NCI-H774 (cell line): ENCODE data around the gene CTSV.
A peak's percentile ranks its signal among the peaks of the same experiment; 100 is the strongest.
"Not testable (repeated sequence)": the region's sequence is repeated elsewhere in the genome, so short reads cannot be mapped to it uniquely, and the experiment has no call there.

ENCODE experiments used
- DNase-seq: peaks from one replicate; lab custom pipeline; 2025; lab: John Stamatoyannopoulos, UW

Gene CTSV

DNA sequence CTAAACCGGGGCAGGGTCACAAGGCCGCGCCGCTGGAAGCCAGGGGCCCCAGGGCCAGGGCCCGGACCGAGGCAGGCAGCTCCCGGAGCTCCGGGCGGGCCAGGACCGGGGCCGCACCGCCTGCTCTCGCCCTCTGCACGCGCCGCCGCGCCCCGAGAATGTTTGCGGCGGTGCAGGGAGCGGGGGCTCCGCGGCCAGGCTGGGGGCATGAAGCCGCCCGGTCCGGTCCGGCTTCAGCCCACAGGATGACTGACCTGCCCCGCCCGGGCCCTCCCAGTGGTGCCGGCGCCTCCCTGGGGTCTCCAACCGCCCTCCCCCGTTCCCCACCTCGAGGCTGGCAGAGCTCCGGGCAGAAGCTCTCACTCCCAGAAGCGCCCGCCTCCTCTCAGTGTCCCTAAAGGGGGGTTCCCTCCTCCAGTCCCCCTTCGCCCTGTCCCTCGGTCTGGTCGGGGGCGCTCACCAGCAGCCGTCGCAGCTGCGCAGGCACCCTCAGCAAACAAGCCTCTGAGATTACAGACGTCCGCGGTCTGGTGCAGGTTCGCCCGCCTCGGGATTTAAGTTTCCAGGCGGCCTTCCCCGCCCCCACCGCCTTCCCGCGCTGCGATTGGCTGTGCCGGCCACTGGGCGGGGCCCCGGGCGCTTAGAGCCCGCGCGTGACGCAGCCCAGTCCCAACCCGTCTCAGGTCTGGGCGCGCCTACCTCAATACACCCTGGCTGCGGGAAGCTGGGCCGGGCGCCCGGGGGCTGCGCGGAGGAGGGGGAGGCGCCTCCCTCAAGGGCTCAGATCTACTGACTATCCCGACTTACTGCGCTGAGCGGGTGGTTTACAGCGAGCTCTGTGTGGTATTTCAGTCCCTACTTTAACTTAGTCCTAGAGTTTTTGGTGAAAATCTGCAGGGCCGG, at the start of gene CTSV:
CTSV (minus strand) TSS at position 532 of the 903 bp plus-strand sequence. CDS start 1,099 bp downstream, outside the sequence.
- DNase-seq = peak; percentile 90

DNA sequence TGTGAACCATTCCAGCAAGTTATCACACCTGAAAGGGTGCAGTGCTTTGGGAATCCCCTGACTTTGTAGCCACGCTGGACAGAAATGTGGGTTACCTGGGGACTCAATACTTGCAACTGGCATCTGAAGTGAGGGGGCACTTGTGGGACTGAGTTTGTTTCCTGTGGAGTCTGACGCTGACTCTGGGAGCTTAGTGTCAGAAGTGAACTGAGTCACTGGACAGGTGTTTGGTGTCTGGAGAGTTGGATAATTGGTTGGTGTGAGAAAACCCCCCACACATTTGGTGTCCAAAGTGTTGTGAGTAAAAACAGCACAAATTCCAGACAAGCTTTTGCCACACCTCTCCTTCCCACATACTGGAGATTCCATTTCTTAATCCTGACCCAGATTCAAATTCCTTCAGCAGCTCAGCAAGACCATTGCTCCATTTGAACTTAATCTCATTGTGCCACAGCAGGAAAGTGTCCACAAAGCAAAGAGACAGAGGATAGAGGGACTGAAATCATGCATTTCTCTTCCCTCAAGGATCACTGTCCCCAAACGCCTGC, 48.8 kb upstream of the CTSV start:
- not testable (repeated sequence) for DNase-seq

DNA sequence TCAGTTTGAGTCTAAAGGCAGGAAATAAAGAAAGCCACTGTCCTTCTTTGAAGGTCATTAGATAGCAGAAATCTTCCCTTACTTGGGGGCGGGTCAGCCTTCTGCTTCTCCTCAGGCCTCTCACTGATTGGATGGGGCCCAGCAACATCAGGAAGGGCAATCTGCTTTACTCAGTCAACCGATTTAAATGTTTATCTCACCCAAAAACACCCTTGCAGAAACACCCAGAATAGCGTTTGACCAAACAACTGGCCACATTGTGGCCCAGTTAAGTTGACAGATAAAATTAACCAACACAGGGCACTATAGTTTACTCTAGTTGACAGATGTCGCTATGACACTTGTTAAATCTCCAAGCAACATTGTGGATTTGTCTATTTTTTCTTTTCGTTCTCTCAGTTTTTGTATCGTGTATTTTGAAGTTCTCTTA, 45.6 kb upstream of the CTSV start:
- DNase-seq = not testable (repeated sequence)

DNA sequence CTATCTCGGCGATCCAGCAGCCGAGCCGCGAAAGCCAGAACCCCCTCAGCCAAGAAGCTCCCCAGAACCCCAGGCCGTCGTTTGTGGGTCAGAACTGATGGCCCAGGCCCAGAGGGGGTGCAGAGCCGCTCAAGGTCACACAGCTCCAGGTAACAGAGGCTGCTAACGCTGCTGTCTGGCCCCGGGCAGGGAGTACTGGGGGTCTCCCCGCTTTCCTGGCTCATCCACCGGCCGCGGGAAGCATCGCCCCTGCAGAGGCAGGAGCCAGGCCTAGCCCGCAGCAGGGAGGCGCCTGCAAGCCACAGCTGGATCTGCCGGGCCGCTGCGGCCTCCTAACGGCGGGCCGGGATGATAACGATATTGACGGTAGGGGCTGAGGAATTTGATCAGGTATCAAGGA, 39.4 kb upstream of the CTSV start:
- DNase-seq = no peak

DNA sequence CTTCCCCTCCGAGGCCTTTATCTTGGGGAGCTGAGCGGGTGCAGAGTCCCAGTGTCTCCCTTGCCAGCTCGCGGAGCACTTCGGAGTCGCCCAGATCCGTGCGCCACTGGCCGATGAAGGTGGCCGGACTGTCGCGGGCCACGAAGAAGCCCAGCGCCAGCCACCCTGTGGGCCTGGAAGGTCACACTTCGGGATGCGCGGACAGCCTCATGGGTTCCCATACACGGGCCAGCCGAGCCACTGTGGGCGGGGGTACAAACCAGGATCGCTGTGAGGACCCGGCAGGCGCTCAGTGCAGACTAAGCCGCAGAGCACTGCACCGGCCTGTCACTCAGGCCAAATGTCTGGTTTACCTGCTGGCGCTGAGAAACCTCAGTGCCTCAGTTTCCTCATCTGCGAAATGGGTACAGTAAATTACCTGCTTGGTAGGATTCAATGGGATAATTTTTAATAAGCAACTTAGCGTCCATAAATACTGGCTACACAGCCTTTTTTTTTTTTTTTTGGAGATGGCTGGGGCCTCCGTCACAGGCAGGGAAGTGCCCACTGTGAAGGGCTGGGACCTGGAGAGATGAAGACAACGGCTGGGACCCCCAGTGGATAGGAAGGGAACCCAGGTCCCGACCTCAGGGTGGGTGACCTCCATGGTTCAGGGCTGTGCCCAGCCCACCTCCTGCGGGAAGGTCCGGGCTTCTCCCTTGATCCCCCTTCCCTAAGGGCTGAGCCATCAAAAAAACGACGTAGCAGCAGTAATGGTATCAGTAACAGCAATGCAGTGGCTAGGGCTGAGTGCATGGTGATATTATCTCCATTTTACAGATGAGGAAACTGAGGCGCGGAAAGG, 38.7 kb upstream of the CTSV start:
- no peak for DNase-seq

DNA sequence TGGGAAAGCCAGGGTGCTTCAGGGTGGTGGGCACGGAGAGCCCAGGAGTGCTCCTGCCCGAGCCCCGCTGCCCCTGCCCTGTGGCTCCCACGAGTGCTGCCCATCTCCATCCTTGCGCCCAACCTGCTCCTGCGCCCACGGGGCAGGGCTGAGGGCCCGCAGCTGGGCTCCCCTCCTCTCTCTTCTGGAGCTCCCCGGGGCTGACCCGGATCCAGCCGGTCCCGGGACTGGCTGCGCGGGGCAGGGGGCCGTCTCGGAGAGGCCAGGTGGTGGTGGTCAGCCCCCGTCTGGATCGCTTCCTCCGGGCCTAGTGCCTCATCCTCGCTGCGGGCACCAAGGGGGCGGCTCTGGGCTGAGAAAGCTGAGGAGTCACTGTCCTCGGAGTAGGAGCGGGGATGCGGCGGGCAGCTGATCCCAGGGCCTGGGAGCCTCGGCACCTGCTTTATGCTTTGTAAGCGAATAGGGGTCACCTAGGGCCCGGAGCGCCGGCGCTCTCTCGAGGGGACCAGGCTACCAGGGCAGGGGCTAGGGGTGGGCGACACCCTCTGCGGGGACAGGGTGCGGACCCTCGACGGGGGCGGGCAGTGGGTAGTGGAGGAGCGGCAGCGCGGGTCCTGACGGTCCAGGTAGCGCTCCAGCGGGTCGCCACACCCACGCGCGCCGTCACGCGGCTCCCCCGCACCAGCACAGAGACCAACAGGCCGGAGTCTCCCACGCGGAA, 37.9 kb upstream of the CTSV start:
- DNase-seq = not testable (repeated sequence)

DNA sequence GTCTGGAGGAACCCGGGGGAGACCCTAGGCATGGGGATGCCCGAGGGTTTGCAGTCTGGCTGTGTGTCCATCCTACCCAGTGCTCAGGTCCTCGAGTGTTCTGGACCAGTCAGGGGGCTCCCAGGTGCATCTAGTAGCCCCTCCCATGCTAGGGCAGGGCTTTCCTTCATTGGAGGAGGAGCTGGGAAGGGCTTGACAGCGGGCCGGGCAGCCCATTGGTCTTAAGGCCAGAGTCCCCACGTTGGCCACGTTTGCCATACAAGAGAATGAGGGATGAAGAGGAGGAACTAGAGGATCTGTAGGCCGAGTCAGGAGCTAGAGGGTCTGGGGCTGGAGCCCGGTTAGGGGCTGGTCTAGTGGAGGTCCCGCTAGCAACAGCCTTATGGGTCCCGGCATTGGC, 37.3 kb upstream of the CTSV start:
- no peak for DNase-seq

DNA sequence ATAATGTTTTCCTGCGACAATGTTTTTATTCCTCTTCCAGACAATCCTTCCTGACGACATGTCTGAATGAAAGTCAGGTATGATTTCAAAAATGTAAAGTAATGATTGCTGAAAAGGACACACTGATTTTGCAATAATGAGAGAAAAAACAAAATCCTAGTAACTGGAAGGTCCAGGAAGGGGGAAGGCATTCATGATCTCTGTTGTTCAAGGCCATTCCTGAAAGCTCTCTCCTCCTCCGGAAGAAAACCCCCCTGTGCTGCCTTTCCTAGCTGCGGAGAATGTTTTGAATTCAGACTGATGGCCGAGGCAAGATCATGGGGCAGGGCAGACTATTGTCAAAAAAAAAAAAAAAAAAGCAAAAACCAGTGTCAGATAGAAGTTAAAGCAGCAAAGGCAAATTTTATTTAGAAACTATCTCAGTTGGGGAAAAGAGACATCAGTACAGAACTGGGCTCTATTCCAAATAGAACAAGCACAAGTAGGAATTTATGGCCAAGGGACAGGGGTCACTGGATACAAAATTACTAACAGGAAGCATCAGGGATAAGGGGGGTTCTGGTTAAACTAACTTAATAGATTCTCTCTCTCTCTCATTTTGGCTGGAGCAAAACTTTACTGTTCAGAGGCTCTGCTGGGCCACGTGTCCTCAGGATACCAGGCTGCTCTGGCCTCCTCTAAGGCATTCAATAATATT, 36.5 kb upstream of the CTSV start:
- no peak for DNase-seq

DNA sequence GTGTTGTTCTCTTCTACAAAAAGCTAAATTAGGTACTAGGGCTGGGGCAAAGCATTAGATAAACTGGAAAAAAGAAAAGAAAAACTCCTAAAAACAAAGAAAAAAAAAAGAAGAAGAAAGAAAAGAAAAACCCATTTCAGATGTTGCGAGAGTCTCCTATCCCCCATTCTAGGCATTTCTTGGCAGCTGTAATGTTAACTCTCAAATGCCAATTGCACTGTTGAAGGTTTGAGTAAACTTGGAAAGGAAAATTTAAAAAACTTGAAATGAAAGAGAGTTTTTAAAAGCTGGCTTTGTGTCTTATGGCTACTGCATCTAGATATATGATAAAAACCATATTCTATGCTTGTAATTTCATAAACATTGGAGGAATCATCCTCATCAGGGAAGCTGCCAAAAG, 34.6 kb upstream of the CTSV start:
- DNase-seq = no peak

DNA sequence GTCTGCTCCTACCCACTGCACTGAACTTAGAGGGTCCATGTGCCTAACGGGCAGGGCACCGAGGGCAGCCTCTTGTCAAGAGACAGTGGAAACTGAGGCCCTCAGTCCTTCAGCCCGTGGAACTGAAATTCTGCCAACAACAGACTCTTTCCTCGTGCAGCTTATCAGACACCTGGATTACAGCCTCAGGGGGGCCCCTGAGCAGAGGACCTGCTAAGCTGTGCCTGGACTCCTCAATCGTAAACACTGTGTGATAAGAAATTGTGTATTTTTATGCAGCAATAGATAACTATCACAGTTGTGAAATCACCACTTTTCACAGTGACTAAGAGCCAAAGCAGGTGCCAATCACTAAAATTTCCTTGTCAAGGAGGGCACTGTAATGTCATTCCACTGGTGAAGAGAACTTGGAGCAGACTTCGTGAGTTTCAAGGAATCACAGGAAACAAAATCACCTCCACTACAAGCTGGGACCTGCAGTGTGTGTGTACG, 33.4 kb upstream of the CTSV start:
- no peak for DNase-seq

DNA sequence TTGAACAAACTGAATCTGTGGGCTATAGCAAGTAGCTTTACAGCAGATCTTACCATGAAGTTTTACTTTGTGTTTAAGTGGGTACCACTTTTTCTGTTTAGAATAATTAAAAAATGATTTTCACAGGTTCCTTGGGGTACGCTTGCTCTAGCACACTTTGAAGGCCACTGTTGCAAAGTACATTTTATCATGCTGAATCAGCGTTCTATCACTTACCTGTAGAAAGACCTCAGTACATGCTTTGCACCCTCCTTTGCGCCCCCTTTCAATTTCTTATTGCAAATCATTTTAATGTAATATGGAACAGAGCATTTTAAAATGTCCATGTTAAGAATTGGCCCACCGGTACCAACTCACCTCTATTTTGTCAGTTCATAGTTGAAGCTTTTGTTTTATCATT, 31.4 kb upstream of the CTSV start:
- DNase-seq = not testable (repeated sequence)

DNA sequence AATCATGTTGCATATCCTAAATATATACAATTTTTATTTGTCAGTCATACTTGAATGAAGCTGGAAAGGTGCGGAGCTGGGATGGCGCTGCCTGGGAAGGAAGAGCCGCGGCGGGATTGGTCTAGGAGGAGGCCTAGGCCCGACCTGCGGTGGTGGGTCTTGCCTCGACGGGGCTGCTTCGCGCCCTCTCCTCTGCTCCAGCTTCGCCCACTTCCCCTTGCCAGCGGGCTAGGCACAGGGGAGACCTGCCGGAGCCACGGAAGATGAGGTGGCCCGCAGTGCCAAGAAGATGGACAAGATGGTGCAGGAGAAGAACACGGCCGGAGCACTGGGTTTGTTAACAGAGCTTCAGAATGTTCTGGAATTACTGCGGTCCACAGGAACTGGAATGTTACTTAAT, 28.5 kb upstream of the CTSV start:
- no peak for DNase-seq

DNA sequence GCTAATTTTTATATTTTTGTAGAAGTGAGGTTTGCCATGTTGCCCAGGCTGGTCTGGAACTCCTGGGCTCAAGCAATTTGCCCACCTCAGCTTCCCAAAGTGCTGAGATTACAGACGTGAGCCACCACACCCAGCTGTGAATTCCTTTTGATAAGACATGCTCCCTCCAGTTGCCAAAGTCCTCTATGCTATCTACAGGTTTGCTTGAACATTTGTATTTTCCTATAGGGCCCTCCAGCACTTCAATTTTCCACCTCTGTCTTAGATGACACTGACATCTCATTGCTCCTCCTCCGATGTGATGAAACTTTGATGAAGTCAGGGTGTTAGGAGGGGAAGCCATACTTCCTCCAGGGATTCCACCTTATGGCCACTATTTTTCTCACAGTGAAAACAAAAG, 25.2 kb upstream of the CTSV start:
- no peak for DNase-seq

DNA sequence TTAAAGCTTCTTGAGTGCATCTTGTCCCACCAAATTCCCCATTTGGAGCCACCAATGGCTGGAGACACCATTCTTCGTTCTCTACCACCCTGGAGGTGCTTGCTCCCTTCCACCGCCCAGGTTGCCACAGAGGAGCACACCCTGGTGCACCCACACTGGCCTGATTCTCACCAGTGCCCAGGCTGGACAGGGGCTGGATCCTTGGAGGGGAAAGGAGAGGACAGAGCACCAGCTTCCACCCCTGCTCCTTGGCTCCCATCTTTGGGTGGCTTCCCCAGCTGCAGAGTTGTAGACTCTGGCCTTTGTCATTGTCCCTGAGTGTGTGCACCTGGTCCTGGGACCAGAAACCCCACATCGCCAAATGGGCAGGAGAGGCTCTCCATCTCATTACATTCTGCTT, 21.9 kb upstream of the CTSV start:
- no peak for DNase-seq

DNA sequence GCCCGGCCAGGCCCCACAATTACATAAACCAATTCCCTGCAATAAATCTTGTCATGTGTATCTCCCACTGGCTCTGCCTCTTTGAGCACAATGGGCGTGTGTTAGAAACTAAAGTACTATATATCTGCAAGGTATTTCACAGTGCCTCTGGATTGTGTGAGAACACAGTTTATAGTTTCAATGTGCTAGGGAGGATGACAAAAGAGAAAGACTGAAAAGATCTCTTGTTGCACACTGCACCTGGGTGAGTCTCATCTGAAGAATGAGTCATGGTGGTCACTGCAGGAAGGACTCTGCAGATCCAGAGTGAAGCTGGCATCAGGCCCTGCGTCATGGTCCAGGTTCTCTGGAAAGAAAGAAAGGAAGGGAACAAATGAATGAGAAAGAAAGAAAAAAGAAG, 20.7 kb upstream of the CTSV start:
- DNase-seq = no peak

DNA sequence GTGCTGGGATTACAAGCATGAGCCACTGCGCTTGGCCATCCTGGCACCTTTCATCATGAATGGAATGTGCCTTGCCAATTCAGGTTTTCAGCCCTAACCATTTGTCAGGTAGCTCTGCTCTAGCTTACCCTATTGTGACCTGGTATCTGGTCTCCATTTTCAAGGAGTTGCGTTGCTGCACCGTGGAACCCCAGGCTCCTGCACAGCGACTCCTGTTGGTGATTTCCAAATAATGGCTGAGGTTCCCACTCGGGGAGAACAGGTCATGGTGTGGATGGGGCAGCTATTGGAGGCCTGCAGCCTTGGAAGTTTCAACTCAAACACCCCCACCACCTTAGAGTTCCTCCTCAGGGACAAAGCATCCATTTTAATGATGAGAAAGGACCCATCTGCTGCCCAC, 18.7 kb upstream of the CTSV start:
- DNase-seq = no peak

DNA sequence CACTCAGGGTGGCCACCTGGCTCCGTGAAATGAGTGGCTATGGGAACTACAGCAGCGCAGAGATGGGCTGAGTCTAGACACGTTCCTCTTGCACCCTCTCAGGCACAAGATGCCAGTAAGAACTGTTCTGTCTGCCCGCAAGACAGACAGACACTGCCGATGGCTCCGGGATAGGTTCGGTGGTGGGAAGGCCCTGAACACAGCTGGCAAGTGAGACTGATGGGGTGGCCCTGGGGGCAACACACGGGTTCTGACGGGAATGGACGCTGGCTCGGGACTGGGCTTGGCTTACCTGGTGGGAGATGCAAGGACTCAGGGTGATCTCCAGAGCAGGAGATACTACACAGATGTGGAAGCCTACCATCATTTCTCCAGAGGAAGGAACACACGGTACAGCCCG, 16.9 kb upstream of the CTSV start:
- DNase-seq = not testable (repeated sequence)

DNA sequence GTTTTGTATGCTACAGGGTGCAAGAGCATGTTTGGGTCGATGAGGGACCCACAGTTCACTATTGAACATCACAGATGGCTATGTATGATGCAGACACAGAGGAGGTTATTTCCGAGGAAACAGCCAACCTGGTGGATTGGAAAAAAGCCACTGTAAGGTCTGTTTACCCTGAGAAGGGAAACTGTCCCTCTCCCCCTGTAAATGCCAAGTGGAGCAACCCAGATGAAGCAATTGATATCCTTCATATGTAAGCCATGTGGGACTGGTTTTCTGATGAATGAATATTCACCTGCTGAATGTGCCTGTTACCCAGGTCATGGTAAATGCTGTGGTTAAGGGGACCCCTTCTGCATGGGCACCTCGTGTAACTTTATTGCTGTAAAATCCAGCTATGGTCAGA, 14.8 kb upstream of the CTSV start:
- no peak for DNase-seq

DNA sequence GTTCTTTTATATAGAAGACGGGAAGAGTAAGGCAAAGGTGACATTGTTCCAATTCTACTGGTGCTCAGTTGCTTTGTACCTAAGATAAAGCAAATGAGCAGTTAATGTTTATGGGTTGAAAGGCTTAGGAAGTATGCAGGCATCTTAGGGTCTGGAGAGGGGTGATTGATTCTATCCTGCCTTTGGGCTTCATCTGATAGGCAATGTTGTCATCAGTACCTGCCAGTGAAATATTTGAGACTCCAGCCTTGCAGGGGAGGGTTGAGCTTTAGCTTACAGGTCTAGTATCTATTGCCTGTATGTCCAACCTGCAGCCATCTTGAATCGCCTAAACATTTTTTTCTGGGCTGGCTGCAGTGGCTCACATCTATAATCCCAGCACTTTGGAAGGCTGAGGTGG, 13.8 kb upstream of the CTSV start:
- DNase-seq = no peak

DNA sequence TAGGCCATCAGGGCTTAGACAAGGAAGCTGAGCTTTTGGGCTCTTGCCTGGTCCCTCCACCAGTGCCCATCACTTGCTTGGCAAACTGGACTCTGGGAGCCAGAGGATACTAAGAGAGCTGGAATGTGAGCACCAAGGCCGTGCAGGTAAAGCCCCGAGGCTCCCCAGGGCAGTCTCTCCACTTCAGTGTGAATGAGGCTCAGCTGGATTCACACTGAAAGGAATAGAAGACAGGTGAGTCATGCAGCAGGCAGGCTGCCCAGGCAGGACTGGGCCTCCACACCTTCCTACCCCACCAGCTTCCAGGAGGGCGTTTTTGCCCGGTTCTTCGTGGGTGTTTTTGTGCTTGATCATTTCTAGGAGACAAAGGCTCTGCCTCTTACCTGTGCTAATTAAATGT, 7.3 kb upstream of the CTSV start:
- peak; percentile 88 for DNase-seq

DNA sequence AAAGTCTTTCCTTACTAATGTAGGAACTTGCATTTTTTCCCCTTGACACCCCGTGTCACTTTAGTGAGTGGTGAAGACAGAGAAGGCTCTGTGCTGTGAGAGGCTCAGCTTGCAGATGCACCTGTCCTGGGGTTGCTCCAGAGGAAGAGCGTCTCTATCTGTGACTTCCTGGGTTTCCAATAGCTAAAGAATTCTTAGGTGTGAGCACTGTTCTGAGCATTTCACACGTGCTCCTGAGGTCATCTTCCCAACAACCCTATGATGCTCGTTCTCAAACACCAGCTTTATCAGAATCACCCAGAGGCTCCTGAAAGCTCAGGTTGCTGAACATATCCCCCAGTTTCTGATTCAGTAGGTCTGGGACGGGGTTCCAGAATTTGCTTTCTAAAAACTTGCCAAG, 6.4 kb upstream of the CTSV start:
- DNase-seq = no peak
